Liver (tissue), 9 donors: Measurements from ENCODE around the gene MAN2B2. TPM values are rescaled to one million over a fixed set of nuclear protein-coding genes. Genes with fewer than 3 reads are reported as not detected.

Source experiments
- DNase-seq: peaks from one replicate; pipeline ENCODE4 v3.0.0-alpha.2; 2017; ENCODE audit warnings: low spot score
- H3K27ac ChIP-seq, 2 donors: one replicate each; pipeline ENCODE4 v1.7.0; 2013; ENCODE audit warnings: inconsistent platforms in 2 of 2, low read length in 2 of 2, control low read depth in 1 of 2, low read depth in 1 of 2, mild to moderate bottlenecking in 1 of 2
- H3K27me3 ChIP-seq, 4 donors: one replicate each; pipeline versions ENCODE4 v1.6.1 to v1.7.0; 2013; ENCODE audit warnings: low read length in 3 of 4, inconsistent platforms in 1 of 4, mild to moderate bottlenecking in 1 of 4, moderate library complexity in 1 of 4; ENCODE audit not compliant: control insufficient read depth in 4 of 4, insufficient read depth in 4 of 4
- H3K36me3 ChIP-seq, 4 donors: one replicate each; pipeline versions ENCODE4 v1.6.1 to v1.7.0; 2013; ENCODE audit warnings: low read length in 3 of 4, mild to moderate bottlenecking in 3 of 4, low read depth in 1 of 4, moderate library complexity in 1 of 4; ENCODE audit not compliant: control insufficient read depth in 4 of 4, insufficient read depth in 3 of 4
- H3K4me1 ChIP-seq, 4 donors: one replicate each; pipeline versions ENCODE4 v1.6.1 to v1.7.0; 2013; ENCODE audit warnings: low read length in 3 of 4, mild to moderate bottlenecking in 3 of 4, moderate library complexity in 1 of 4; ENCODE audit not compliant: control insufficient read depth in 4 of 4, insufficient read depth in 4 of 4
- H3K4me3 ChIP-seq, 3 donors: one replicate each; pipeline versions ENCODE4 v1.6.1 to v1.7.0; 2013; ENCODE audit warnings: low read length in 3 of 3, control low read depth in 1 of 3, low read depth in 1 of 3, mild to moderate bottlenecking in 1 of 3
- H3K9ac ChIP-seq, 2 donors: one replicate each; pipeline ENCODE4 v1.7.0; 2013; ENCODE audit warnings: low read length in 2 of 2, mild to moderate bottlenecking in 2 of 2, moderate library complexity in 2 of 2, control low read depth in 1 of 2, low read depth in 1 of 2
- H3K9me3 ChIP-seq, 4 donors: one replicate each; pipeline versions ENCODE4 v1.6.1 to v1.7.0; 2013; ENCODE audit warnings: low read length in 3 of 4; ENCODE audit not compliant: control insufficient read depth in 4 of 4
- EGR1 ChIP-seq, 2 donors: IDR thresholded peaks; 2 replicates each; pipeline ENCODE4 v1.6.1; 2016 to 2018; ENCODE audit warnings: antibody characterized with exemption in 2 of 2, low read depth in 2 of 2
- FOXA1 ChIP-seq: IDR thresholded peaks from 2 replicates; pipeline ENCODE4 v1.6.1; 2016; ENCODE audit warnings: antibody characterized with exemption
- JUND ChIP-seq, 2 donors: IDR thresholded peaks; 2 replicates each; pipeline ENCODE4 v1.6.1; 2016; ENCODE audit warnings: antibody characterized with exemption in 2 of 2
- RAD21 ChIP-seq, 2 donors: IDR thresholded peaks; 2 replicates each; pipeline ENCODE4 v1.6.1; 2016; ENCODE audit warnings: antibody characterized with exemption in 2 of 2, mild to moderate bottlenecking in 2 of 2
- RXRA ChIP-seq, 2 donors: IDR thresholded peaks; 2 replicates each; pipeline ENCODE4 v1.6.1; 2017 to 2018; ENCODE audit warnings: antibody characterized with exemption in 2 of 2, mild to moderate bottlenecking in 1 of 2
- SP1 ChIP-seq: IDR thresholded peaks from 2 replicates; pipeline ENCODE4 v1.6.1; 2018; ENCODE audit warnings: antibody characterized with exemption, mild to moderate bottlenecking
- TAF1 ChIP-seq: conservative IDR thresholded peaks from 2 replicates; pipeline ENCODE4 v1.6.1; 2016; ENCODE audit warnings: antibody characterized with exemption, mild to moderate bottlenecking
- YY1 ChIP-seq: IDR thresholded peaks from 2 replicates; pipeline ENCODE4 v1.6.1; 2016; ENCODE audit warnings: antibody characterized with exemption, mild to moderate bottlenecking
- WGBS: extraction: QIAGEN DNeasy Blood & Tissue Kit; methylation state at CpG from one replicate; pipeline ENCODE4 v1.1.7; 2013; 5-methylcytosine and 5-hydroxymethylcytosine counted together
- polyA plus RNA-seq, 2 donors: library from polyadenylated mRNA; stranded (reverse) in 1 of 2; unstranded in 1 of 2; fragments of 200-250 nt in 1 of 2; fragments of >200 nt in 1 of 2; fragmentation: Nextera tagmentation in 1 of 2; extraction: Ambion mirVana in 1 of 2; gene quantifications; one replicate each; pipeline versions ENCODE4 v1.2.1 to v1.2.3, GENCODE V29; 2013 to 2015
- total RNA-seq, 2 donors: library from RNA; depleted of rRNA; stranded (reverse); fragments of >200 nt; gene quantifications; one replicate each; pipeline ENCODE4 v1.2.3, GENCODE V29; 2014
- TF ChIP-seq, protein P1 (sequence below): fragments of 150-350 bp; IDR thresholded peaks from 2 replicates; pipeline ENCODE4 v1.5.1; 2017; ENCODE audit warnings: improper control_type of control experiment, low read depth, low read length; ENCODE audit not compliant: missing input control
- TF ChIP-seq, protein P2 (sequence below): IDR thresholded peaks from 2 replicates; pipeline ENCODE4 v1.6.1; 2016; ENCODE audit warnings: antibody characterized with exemption
- donor health status: healthy.
- donor health status: healthy.
- donor health status: healthy.
- donor health status: healthy.
- donor health status: healthy.

The MAN2B2 gene
- total and polyA plus RNA-seq, 4 donors, result 14.7 to 29.7 (median 22.5) TPM

DNA sequence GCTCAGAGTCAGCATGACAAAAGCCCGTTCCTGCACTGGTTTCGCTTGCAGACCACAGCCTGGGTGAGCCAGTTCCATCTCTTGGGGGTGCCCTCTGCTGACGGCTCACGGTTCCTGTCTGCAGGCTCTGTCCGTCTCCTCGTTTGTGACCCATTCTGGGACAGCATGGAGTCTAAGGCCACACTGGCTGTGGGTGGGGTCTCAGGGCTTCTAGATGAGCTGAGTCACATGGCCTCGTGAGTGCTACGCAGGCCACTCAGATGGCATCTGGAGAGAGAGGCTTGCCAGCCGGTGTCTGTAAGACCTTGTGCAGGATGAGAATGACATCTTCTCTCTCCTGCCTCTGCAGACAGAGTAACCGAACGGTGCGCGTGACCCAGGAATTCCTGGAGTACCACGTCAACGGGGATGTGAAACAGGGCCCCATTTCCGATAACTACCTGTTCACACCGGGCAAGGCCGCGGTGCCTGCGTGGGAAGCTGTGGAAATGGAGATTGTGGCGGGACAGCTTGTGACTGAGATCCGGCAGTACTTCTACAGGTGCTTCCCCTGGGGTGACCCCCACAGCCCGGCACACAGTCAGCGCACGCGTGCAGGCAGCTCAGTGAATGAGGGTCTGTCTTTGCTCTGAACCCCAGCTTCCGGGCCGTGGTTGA is 33.9 kb downstream of the MAN2B2 start (continued):
- TF ChIP-seq TAF1 (no peak), FOXA1 (no peak), JUND (IDR thresholded peaks at IDR 0.05) (no peak), EGR1 (IDR thresholded peaks at IDR 0.05; ENCODE audit: low read depth in 2 of 2) (no peak)
- TF ChIP-seq, protein P1, sequence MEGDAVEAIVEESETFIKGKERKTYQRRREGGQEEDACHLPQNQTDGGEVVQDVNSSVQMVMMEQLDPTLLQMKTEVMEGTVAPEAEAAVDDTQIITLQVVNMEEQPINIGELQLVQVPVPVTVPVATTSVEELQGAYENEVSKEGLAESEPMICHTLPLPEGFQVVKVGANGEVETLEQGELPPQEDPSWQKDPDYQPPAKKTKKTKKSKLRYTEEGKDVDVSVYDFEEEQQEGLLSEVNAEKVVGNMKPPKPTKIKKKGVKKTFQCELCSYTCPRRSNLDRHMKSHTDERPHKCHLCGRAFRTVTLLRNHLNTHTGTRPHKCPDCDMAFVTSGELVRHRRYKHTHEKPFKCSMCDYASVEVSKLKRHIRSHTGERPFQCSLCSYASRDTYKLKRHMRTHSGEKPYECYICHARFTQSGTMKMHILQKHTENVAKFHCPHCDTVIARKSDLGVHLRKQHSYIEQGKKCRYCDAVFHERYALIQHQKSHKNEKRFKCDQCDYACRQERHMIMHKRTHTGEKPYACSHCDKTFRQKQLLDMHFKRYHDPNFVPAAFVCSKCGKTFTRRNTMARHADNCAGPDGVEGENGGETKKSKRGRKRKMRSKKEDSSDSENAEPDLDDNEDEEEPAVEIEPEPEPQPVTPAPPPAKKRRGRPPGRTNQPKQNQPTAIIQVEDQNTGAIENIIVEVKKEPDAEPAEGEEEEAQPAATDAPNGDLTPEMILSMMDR, result no peak

DNA sequence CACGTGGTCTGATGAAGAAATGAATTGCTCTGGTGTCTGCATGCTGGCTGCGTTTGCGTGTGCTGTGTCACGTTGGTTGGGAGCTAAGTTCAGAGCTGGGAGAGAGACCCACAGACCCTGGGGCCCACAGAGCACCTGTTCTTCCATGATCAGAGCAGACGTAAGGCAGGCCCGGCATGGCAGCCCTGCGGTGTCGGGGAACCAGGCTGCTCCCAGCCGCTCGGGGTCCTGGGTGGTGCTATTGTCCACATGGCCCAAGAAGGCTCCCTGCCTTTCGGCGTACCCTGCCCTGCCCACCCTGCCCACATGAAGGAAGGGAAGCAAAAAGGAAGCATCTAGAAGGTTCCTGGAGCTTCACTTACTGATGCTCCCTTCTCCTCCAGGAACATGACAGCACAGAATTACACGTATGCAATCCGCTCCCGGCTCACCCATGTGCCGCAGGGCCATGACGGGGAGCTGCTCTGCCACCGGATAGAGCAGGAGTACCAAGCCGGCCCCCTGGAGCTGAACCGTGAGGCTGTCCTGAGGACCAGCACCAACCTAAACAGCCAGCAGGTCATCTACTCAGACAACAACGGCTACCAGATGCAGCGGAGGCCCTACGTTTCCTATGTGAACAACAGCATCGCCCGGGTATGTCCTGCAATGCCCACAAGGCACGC is 34.6 kb downstream of the MAN2B2 start:
- H3K9me3 ChIP-seq, result peaks cover 0 to 6% (median 2%) of the 10 kb centered on the region in 4 donors
- H3K27ac ChIP-seq, result no peak overlapping the region
- H3K27me3 ChIP-seq, result no peaks in the 10 kb centered on the region
- 96% methylated on average over 26 of the region's 26 CpGs for WGBS
- no peak overlapping the region for H3K9ac ChIP-seq
- H3K36me3 ChIP-seq, result peaks cover 7 to 68% (median 28%) of the 10 kb centered on the region in 4 donors
- DNase-seq, result no peak
- no peaks in the 10 kb centered on the region for H3K4me1 ChIP-seq
- no peak overlapping the region for H3K4me3 ChIP-seq
- TF ChIP-seq, protein P2, sequence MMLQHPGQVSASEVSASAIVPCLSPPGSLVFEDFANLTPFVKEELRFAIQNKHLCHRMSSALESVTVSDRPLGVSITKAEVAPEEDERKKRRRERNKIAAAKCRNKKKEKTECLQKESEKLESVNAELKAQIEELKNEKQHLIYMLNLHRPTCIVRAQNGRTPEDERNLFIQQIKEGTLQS, result no peak
- TF ChIP-seq EGR1 (IDR thresholded peaks at IDR 0.05; ENCODE audit: low read depth in 2 of 2) (no peak), SP1 (no peak), YY1 (no peak), JUND (IDR thresholded peaks at IDR 0.05) (no peak)

DNA sequence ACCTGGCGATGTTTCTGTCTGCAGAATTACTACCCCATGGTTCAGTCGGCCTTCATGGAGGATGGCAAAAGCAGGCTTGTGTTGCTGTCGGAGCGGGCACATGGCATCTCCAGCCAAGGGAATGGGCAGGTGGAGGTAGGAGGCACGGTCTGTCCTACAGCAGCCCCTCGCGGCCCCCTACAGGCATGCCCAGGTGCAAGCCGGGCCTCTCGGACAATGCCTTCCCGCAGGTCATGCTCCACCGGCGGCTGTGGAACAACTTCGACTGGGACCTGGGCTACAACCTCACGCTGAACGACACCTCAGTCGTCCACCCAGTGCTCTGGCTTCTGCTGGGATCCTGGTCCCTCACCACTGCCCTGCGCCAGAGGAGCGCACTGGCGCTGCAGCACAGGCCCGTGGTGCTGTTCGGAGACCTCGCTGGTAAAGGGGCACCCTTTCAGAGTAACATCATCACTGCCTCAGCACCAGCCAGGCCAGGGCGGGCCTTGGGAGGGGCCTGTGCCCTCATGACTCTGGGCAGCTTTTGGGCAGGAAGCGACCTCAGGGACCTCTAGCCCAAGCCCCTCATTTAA is 36.0 kb downstream of the MAN2B2 start:
- H3K36me3 ChIP-seq, result peaks cover 6 to 62% (median 21%) of the 10 kb centered on the region in 4 donors
- H3K4me3 ChIP-seq, result no peak overlapping the region
- no peaks in the 10 kb centered on the region for H3K27me3 ChIP-seq
- TF ChIP-seq YY1, result no peak
- no peak for TF ChIP-seq SP1
- H3K9ac ChIP-seq, result no peak overlapping the region
- H3K27ac ChIP-seq, result no peak overlapping the region
- no peaks in the 10 kb centered on the region for H3K9me3 ChIP-seq
- no peaks in the 10 kb centered on the region for H3K4me1 ChIP-seq
- 97% methylated on average over 24 of the region's 24 CpGs for WGBS
- no peak for DNase-seq

DNA sequence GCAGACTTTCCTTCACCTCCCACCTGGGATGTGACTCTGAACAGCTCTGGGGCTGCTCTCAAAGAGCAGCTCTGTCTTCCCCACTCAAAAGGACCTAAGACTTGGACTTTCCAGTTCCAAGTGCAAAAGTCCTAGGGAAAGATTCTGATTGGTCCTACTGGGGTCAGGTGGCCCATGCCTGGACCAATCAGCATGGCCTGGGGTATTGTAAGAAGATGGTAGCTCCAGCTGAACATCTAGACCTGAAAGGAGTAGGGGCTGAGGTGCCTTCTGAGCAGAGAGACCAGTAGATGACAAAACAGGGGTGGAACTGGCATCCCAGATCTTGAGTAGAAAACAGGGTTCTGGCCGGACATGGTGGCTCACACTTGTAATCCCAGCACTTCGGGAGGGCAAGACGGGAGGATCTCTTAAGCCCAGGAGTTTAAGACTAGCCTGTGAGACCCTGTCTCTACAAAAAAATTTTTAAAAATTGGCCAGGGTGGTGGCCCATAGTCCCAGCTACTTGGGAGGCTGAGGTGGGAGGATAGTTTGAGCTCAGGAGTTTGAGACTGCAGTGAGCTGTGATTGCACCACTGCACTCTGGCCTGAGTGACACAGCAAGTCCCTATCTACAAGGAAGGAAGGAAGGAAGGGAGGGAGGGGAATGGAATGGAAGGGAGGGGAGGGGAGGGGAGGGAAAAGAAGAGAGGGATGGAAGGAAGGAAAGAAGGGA is 38.1 kb downstream of the MAN2B2 start:
- WGBS, result 99% methylated on average over 3 of the region's 3 CpGs
- Histone ChIP-seq H3K27me3 (no peaks in the 10 kb centered on the region), H3K36me3 (peaks cover 6 to 62% (median 23%) of the 10 kb centered on the region in 4 donors), H3K4me3 (no peak overlapping the region), H3K27ac (no peak overlapping the region), H3K9ac (no peak overlapping the region), H3K9me3 (no peaks in the 10 kb centered on the region), H3K4me1 (no peaks in the 10 kb centered on the region)
- no peak for DNase-seq
- TF ChIP-seq RAD21 (IDR thresholded peaks at IDR 0.05), result no peak
- TF ChIP-seq RXRA (IDR thresholded peaks at IDR 0.05), result no peak
- no peak for TF ChIP-seq YY1
